Measurements from ENCODE around the gene GJC3. TPM values are rescaled to one million over a fixed set of nuclear protein-coding genes. Genes with fewer than 3 reads are reported as not detected.
"Not testable (repeated sequence)": the region's sequence is repeated elsewhere in the genome, so short reads cannot be mapped to it uniquely, and the experiment has no call there.

Gene GJC3
- polyA plus RNA-seq, 3 donors, result 0.82 to 1.3 (median 1.0) TPM

- not testable (repeated sequence) for DNase-seq (ENCODE audit: low read depth in 3 of 3, low spot score in 2 of 3)
Observed at GRCh38 chr7:99935009-99935408, 5.6 kb upstream of the GJC3 start.

GRCh38 chr7:99930376-99930775 lies 956 bp upstream of the GJC3 start:
- DNase-seq (ENCODE audit: low read depth in 3 of 3, low spot score in 2 of 3), result no peak

GRCh38 chr7:99929730-99930053 lies 272 bp upstream of the GJC3 start:
- no peak for DNase-seq (ENCODE audit: low read depth in 3 of 3, low spot score in 2 of 3)

- no peak for DNase-seq (ENCODE audit: low read depth in 3 of 3, low spot score in 2 of 3)
Observed at GRCh38 chr7:99928188-99928587, 1.2 kb downstream of the GJC3 start.

- DNase-seq (ENCODE audit: low read depth in 3 of 3, low spot score in 2 of 3), result no peak
Observed at GRCh38 chr7:99927536-99927935, 1.9 kb downstream of the GJC3 start.

GRCh38 chr7:99926321-99926720 lies 3.1 kb downstream of the GJC3 start:
- DNase-seq (ENCODE audit: low read depth in 3 of 3, low spot score in 2 of 3), result no peak

- DNase-seq (ENCODE audit: low read depth in 3 of 3, low spot score in 2 of 3), result no peak
Observed at GRCh38 chr7:99923200-99923599, 6.2 kb downstream of the GJC3 start.

GRCh38 chr7:99920149-99920548 lies 9.3 kb downstream of the GJC3 start:
- DNase-seq (ENCODE audit: low read depth in 3 of 3, low spot score in 2 of 3), result no peak

GRCh38 chr7:99919814-99920112 lies 9.7 kb downstream of the GJC3 start:
- DNase-seq (ENCODE audit: low read depth in 3 of 3, low spot score in 2 of 3), result no peak

- DNase-seq (ENCODE audit: low read depth in 3 of 3, low spot score in 2 of 3), result peak; percentile 56 to 70 (median 68)
Observed at GRCh38 chr7:99918959-99919813, 10.2 kb downstream of the GJC3 start, which contains the start of gene TRIM4. TRIM4 (minus strand) TSS chr7:99919530; CDS start chr7:99919401, 129 bp downstream.

- DNase-seq (ENCODE audit: low read depth in 3 of 3, low spot score in 2 of 3), result no peak
Observed at GRCh38 chr7:99910976-99911375, 18.4 kb downstream of the GJC3 start.

- DNase-seq (ENCODE audit: low read depth in 3 of 3, low spot score in 2 of 3), result no peak
Observed at GRCh38 chr7:99901581-99901980, 27.8 kb downstream of the GJC3 start.

- DNase-seq (ENCODE audit: low read depth in 3 of 3, low spot score in 2 of 3), result no peak
Observed at GRCh38 chr7:99899830-99900519, 29.4 kb downstream of the GJC3 start.

GRCh38 chr7:99898836-99899235 lies 30.6 kb downstream of the GJC3 start:
- DNase-seq (ENCODE audit: low read depth in 3 of 3, low spot score in 2 of 3), result no peak

- no peak for DNase-seq (ENCODE audit: low read depth in 3 of 3, low spot score in 2 of 3)
Observed at GRCh38 chr7:99898023-99898357, 31.4 kb downstream of the GJC3 start.

GRCh38 chr7:99897322-99898022 lies 31.9 kb downstream of the GJC3 start:
- DNase-seq (ENCODE audit: low read depth in 3 of 3, low spot score in 2 of 3), result no peak

- no peak for DNase-seq (ENCODE audit: low read depth in 3 of 3, low spot score in 2 of 3)
Observed at GRCh38 chr7:99894738-99895137, 34.7 kb downstream of the GJC3 start.

- no peak for DNase-seq (ENCODE audit: low read depth in 3 of 3, low spot score in 2 of 3)
Observed at GRCh38 chr7:99893280-99893679, 36.1 kb downstream of the GJC3 start.

GRCh38 chr7:99890348-99890747 lies 39.1 kb downstream of the GJC3 start:
- not testable (repeated sequence) for DNase-seq (ENCODE audit: low read depth in 3 of 3, low spot score in 2 of 3)

- DNase-seq (ENCODE audit: low read depth in 3 of 3, low spot score in 2 of 3), result not testable (repeated sequence)
Observed at GRCh38 chr7:99888366-99888765, 41.1 kb downstream of the GJC3 start.

- no peak for DNase-seq (ENCODE audit: low read depth in 3 of 3, low spot score in 2 of 3)
Observed at GRCh38 chr7:99881370-99881769, 48.0 kb downstream of the GJC3 start.

GRCh38 chr7:99876933-99877332 lies 52.5 kb downstream of the GJC3 start, which contains the start of gene OR2AE1:
OR2AE1 (minus strand) TSS chr7:99877033; CDS start chr7:99877033, 0 bp downstream.
- DNase-seq (ENCODE audit: low read depth in 3 of 3, low spot score in 2 of 3), result no peak
